Activated CD8-positive, alpha-beta T cell treated with anti-CD3 and anti-CD28 coated beads, Interleukin-2, amount 10 ng/mL, durations not matched to agents 7 days and 5 days (primary cell): ENCODE data around the gene KLHL42. TPM values are rescaled to one million over a fixed set of nuclear protein-coding genes. Genes with fewer than 3 reads are reported as not detected.

Experiments
- ATAC-seq: fragments of 150-1000 bp; cut with Tn5 transposase; one replicate; pipeline ENCODE4 v1.10.0; 2021; ENCODE audit warnings: moderate library complexity
- CTCF ChIA-PET: fragments of 350-600 bp; sonication (Branson Sonifier 250); formaldehyde crosslinking; loops from one replicate; lab custom pipeline; 2021; ENCODE audit warnings: antibody characterized with exemption; lab: Charles Lee
- POLR2A ChIA-PET: fragments of 350-600 bp; sonication (Branson Sonifier 250); formaldehyde crosslinking; loops from one replicate; lab custom pipeline; 2021; ENCODE audit warnings: antibody characterized with exemption; lab: Charles Lee
- DNase-seq: peaks from one replicate; pipeline ENCODE4 v3.0.0-alpha.2; 2020
- H3K27ac Mint-ChIP-seq: one replicate; pipeline ENCODE4 v1.8.0; 2021; ENCODE audit warnings: mild to moderate bottlenecking, mixed read lengths
- H3K27me3 Mint-ChIP-seq: one replicate; pipeline ENCODE4 v1.8.0; 2021; ENCODE audit warnings: low read depth, mixed read lengths
- H3K36me3 Mint-ChIP-seq: one replicate; pipeline ENCODE4 v1.8.0; 2021; ENCODE audit warnings: low read depth, mixed read lengths
- H3K4me1 Mint-ChIP-seq: one replicate; pipeline ENCODE4 v1.8.0; 2021; ENCODE audit warnings: low read depth, mixed read lengths
- H3K4me3 Mint-ChIP-seq: one replicate; pipeline ENCODE4 v1.8.0; 2021; ENCODE audit warnings: mild to moderate bottlenecking, mixed read lengths
- H3K9me3 Mint-ChIP-seq: one replicate; pipeline ENCODE4 v1.8.0; 2022; ENCODE audit warnings: mixed read lengths; ENCODE audit not compliant: insufficient read depth
- total RNA-seq, 2 experiments: library from RNA; stranded (reverse); gene quantifications; one replicate each; pipeline ENCODE4 v1.2.3, GENCODE V29; 2021

KLHL42 gene
- total RNA-seq, 2 experiments from 2014 or later, result 15.9 to 16.9 TPM

DNA sequence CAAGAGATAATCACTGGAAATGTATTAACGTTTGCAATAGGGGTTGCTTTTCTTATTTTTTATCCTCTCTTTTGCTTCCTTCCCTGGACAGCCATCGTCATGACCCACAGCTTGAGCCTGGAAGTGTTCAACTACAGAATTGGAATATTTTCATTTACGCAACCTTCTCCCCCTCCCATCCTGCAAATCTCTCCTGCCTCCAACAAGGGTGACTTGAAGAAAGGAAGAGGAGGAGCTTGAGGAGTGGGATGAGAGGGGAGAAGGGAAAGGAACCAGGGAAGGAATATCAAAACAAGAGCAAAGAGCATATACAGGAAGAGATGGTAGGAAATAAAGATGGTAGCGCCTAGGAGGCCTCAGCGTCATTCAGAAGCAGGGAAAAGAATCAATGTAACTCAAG, 1.6 kb downstream of the KLHL42 start:
- peaks cover 43% of the 10 kb centered on the region for H3K4me1 Mint-ChIP-seq
- ChIA-PET CTCF (no interaction called here), POLR2A (no interaction called here)
- peaks cover 7% of the 10 kb centered on the region for H3K27me3 Mint-ChIP-seq
- no peak for DNase-seq
- H3K27ac Mint-ChIP-seq, result no peak overlapping the region
- peak overlapping the region; percentile 81 for H3K4me3 Mint-ChIP-seq
- peaks cover 33% of the 10 kb centered on the region for H3K36me3 Mint-ChIP-seq
- H3K9me3 Mint-ChIP-seq, result no peaks in the 10 kb centered on the region
- ATAC-seq, result no peak

- H3K4me3 Mint-ChIP-seq, result no peak overlapping the region
- DNase-seq (no peak), ATAC-seq (no peak)
- no peak overlapping the region for H3K27ac Mint-ChIP-seq
- H3K9me3 Mint-ChIP-seq, result no peaks in the 10 kb centered on the region
- POLR2A ChIA-PET, result no interaction called here
- peaks cover 4% of the 10 kb centered on the region for H3K27me3 Mint-ChIP-seq
- H3K36me3 Mint-ChIP-seq, result peaks cover 33% of the 10 kb centered on the region
- peaks cover 44% of the 10 kb centered on the region for H3K4me1 Mint-ChIP-seq
- CTCF ChIA-PET, result no interaction called here
Measured at GRCh38 chr12:27782481-27782880, 2.4 kb downstream of the KLHL42 start.

DNA sequence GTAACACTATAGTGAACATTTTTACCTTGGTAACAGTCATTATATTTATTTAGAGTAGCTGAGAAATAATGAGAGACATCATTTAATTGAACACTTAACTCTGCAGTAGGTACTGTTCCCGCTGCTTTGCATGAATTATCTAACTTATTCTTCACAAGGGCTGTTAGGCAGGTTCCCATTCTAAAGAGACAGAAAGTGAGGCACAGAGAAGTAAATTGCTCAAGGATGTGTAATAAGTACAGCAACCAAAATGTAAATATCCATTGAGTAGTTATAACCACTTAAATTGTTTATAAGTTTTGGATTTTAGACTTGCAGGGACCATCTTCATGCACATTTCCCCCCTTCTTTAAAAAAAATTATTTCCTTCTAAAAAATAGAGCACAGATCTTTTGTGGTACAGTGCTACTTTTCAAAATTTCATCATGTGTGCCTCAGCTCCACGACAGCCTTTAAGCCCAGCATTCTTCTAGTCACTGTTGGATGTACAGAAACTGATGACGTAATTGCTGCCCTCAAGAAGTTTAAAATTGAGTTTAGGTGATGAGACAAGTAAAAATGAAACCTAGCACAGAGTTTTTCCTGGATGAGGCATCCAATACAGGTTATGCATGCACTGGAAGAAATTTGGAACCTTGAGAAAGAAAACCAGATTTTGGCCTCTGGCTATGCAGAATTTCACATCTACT, 6.0 kb downstream of the KLHL42 start:
- no peak for ATAC-seq
- Mint-ChIP-seq H3K4me3 (no peak overlapping the region), H3K27ac (peak overlapping the region; percentile 1), H3K4me1 (peaks cover 42% of the 10 kb centered on the region), H3K27me3 (no peaks in the 10 kb centered on the region), H3K9me3 (no peaks in the 10 kb centered on the region), H3K36me3 (peaks cover 40% of the 10 kb centered on the region)
- DNase-seq, result no peak
- POLR2A ChIA-PET, result no interaction called here
- CTCF ChIA-PET, result no interaction called here

DNA sequence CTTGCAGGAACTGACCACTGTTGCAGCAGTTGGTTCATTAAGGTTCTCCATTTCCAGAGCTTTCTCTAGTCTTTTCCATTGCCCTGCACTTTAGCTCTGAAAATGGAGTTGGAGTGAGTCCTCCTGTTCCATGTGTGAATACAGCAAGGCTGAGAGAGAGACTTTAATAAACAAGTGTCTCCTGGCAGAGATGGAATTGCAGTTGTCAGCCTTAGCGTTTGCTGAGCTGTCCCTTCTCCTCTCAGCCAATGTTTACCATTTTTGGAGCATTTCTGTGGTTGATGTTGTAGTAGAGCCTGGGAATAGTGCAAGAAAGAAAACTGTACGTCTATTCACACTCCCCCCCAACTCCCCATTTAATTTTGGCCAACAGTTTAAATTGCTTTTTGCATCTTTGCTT, 7.5 kb downstream of the KLHL42 start:
- no peak for ATAC-seq
- Mint-ChIP-seq H3K27ac (no peak overlapping the region), H3K27me3 (no peaks in the 10 kb centered on the region), H3K36me3 (peaks cover 37% of the 10 kb centered on the region), H3K9me3 (no peaks in the 10 kb centered on the region), H3K4me1 (peaks cover 27% of the 10 kb centered on the region), H3K4me3 (no peak overlapping the region)
- CTCF ChIA-PET, result interaction anchor here (0.8 kb wide), 1 partner anchor 54 kb away, joined by 4 read pairs; no protein-coding TSS in a partner anchor
- DNase-seq, result no peak
- POLR2A ChIA-PET, result no interaction called here

- peaks cover 25% of the 10 kb centered on the region for H3K4me1 Mint-ChIP-seq
- DNase-seq (no peak), ATAC-seq (no peak)
- H3K4me3 Mint-ChIP-seq, result no peak overlapping the region
- ChIA-PET POLR2A (no interaction called here), CTCF (interaction anchor here (1.3 kb wide), 1 partner anchor 32 kb away, joined by 5 read pairs; no protein-coding TSS in a partner anchor)
- H3K36me3 Mint-ChIP-seq, result peaks cover 40% of the 10 kb centered on the region
- no peaks in the 10 kb centered on the region for H3K9me3 Mint-ChIP-seq
- H3K27me3 Mint-ChIP-seq, result no peaks in the 10 kb centered on the region
- no peak overlapping the region for H3K27ac Mint-ChIP-seq
Measured at GRCh38 chr12:27790179-27790578, 10.1 kb downstream of the KLHL42 start.

DNA sequence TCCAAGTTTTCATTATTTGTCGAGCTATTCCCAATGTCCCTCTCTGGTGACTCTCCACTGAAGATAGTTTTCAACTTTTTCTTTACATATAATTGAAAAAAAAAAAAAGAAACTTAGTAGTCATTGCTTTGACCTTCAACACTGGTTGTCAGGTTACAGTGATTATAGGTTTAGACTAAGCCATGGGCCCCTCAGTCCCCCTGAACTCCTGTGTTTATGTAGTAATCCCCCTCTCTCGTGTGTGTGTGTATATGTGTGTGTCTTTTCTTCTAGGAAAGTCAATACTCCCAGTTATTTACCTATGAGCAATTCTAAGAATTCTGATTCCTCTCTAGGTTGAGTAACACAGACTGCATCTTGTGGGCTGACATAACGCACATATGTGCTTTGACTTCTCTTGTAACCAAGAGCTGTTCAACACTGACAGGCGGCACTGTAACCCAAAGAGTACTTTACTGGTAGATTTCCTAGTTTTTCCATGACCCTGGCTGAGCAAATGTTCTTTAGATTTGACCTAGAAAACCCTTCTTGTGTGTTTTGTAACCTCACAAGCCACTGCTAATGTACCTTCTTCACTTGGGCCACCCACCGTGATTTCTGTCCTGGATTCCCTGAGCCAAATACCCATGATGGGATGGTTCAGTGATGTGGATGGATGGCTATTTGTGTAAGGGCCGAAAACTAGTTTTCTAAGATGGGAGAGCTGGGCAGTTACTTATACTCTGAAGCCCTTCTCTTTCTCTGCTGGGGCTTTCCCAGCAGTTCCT, 15.0 kb downstream of the KLHL42 start:
- POLR2A ChIA-PET, result no interaction called here
- Mint-ChIP-seq H3K4me3 (no peak overlapping the region), H3K27me3 (no peaks in the 10 kb centered on the region)

DNA sequence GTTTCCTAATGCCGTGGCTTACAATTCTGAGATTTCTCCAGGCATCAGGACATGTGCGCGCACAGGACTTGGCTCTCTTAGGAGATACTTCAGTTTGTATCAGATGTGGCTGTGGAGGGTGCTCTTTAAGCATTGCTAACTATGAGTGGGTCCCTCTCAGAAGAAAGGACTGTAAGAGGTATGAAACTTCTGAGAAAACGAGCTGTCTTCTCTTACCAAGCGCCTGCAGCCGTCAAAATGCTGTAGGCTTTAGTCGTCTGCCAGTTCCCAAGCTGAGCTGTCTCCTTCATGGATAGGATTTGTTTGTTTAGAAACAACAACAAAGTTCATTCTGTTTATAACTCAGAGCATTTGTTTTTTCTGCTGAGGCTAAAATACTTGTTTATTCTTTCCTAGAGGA, 16.1 kb downstream of the KLHL42 start:
- no peaks in the 10 kb centered on the region for H3K9me3 Mint-ChIP-seq
- H3K4me1 Mint-ChIP-seq, result peaks cover 19% of the 10 kb centered on the region
- H3K27ac Mint-ChIP-seq, result no peak overlapping the region
- DNase-seq, result no peak
- ChIA-PET CTCF (interaction anchor here (1.1 to 1.3 kb wide), 2 partner anchors 16 to 25 kb away, joined by 4 to 7 read pairs; partner anchors contain the start of genes KLHL42 and MANSC4), POLR2A (no interaction called here)
- no peaks in the 10 kb centered on the region for H3K27me3 Mint-ChIP-seq
- ATAC-seq, result no peak
- no peak overlapping the region for H3K4me3 Mint-ChIP-seq
- H3K36me3 Mint-ChIP-seq, result peaks cover 63% of the 10 kb centered on the region

More for the DNA sequence above, 15.0 kb downstream of the KLHL42 start:
- no peaks in the 10 kb centered on the region for H3K9me3 Mint-ChIP-seq
- CTCF ChIA-PET, result interaction anchor here (0.7 to 1.3 kb wide), 4 partner anchors 15 to 58 kb away, joined by 3 to 7 read pairs (median 4); partner anchors contain the start of genes KLHL42 and MANSC4
- DNase-seq, result no peak
- H3K27ac Mint-ChIP-seq, result no peak overlapping the region
- H3K36me3 Mint-ChIP-seq, result peaks cover 56% of the 10 kb centered on the region
- ATAC-seq, result no peak
- H3K4me1 Mint-ChIP-seq, result peaks cover 8% of the 10 kb centered on the region

GRCh38 chr12:27797301-27798025, 17.4 kb downstream of the KLHL42 start:
- CTCF ChIA-PET, result interaction anchor here (0.9 kb wide), 1 partner anchor 25 kb away, joined by 3 read pairs; no protein-coding TSS in a partner anchor
- POLR2A ChIA-PET, result no interaction called here
- ATAC-seq, result no peak

DNA sequence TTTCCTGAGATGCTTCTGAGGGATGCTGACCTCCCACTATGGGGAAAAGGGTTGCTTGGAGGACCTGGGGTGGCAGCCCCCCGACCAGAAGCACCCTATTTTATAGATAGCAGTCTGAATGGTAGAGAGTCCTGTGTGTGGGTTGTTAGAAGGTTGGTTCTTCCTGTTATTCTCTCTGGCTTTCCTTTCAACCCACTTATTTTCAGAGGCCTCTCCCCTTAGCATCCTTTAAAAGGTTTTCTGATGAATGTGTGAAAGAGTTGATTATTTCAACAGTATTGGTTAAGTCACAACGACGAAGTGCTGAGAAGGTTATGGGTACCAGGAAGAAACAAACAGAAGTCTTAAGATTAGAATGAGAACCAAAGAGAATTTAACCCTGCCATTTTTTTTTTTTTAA, 20.8 kb downstream of the KLHL42 start:
- Mint-ChIP-seq H3K4me3 (no peak overlapping the region), H3K9me3 (no peaks in the 10 kb centered on the region), H3K27me3 (peaks cover 2% of the 10 kb centered on the region), H3K27ac (peak overlapping the region; percentile 69), H3K36me3 (peaks cover 39% of the 10 kb centered on the region), H3K4me1 (peaks cover 36% of the 10 kb centered on the region)
- CTCF ChIA-PET, result no interaction called here
- POLR2A ChIA-PET, result no interaction called here
- no peak for ATAC-seq
- no peak for DNase-seq

More at GRCh38 chr12:27797301-27798025, 17.4 kb downstream of the KLHL42 start:
- H3K4me3 Mint-ChIP-seq, result no peak overlapping the region
- H3K4me1 Mint-ChIP-seq, result peaks cover 30% of the 10 kb centered on the region
- no peaks in the 10 kb centered on the region for H3K27me3 Mint-ChIP-seq
- no peak for DNase-seq
- no peaks in the 10 kb centered on the region for H3K9me3 Mint-ChIP-seq
- H3K27ac Mint-ChIP-seq, result no peak overlapping the region
- H3K36me3 Mint-ChIP-seq, result peaks cover 56% of the 10 kb centered on the region

GRCh38 chr12:27801630-27802029, 21.6 kb downstream of the KLHL42 start:
- ChIA-PET CTCF (interaction anchor here (1.0 kb wide), 1 partner anchor 19 kb away, joined by 3 read pairs; no protein-coding TSS in a partner anchor), POLR2A (interaction anchor here (0.7 kb wide), 1 partner anchor 9 kb away, joined by 3 read pairs; no protein-coding TSS in a partner anchor)
- no peak overlapping the region for H3K27ac Mint-ChIP-seq
- ATAC-seq (no peak), DNase-seq (no peak)
- H3K36me3 Mint-ChIP-seq, result peaks cover 33% of the 10 kb centered on the region
- peaks cover 5% of the 10 kb centered on the region for H3K27me3 Mint-ChIP-seq
- peaks cover 44% of the 10 kb centered on the region for H3K4me1 Mint-ChIP-seq
- H3K4me3 Mint-ChIP-seq, result no peak overlapping the region
- H3K9me3 Mint-ChIP-seq, result no peaks in the 10 kb centered on the region

DNA sequence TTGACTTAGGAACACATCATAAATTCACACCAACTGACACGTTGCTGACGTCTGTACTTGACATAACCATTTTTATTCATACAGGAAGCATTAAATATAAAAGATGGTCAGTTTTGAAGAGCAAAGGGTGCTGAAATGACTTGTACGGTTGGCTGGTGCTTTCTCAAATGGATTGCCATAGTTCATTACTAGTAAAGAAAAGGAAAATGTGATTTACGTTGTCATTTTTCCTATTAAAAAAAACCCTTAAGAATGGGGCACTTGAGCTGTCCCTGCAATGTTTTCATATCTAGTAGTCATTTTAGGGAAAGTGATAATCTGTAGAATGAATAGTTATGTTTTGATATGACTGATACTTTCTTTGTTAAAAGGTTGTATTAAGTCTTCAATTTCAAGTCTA, 22.5 kb downstream of the KLHL42 start:
- no peak overlapping the region for H3K27ac Mint-ChIP-seq
- ATAC-seq (no peak), DNase-seq (no peak)
- H3K4me3 Mint-ChIP-seq, result no peak overlapping the region
- ChIA-PET POLR2A (no interaction called here), CTCF (interaction anchor here (0.9 kb wide), 1 partner anchor 23 kb away, joined by 3 read pairs; no protein-coding TSS in a partner anchor)
- H3K4me1 Mint-ChIP-seq, result peaks cover 53% of the 10 kb centered on the region
- peaks cover 25% of the 10 kb centered on the region for H3K36me3 Mint-ChIP-seq
- peaks cover 5% of the 10 kb centered on the region for H3K27me3 Mint-ChIP-seq
- no peaks in the 10 kb centered on the region for H3K9me3 Mint-ChIP-seq
